K562 (cell line): Measurements from ENCODE around the gene RIPK3. TPM values are rescaled to one million over a fixed set of nuclear protein-coding genes. Genes with fewer than 3 reads are reported as not detected.
"Not testable (repeated sequence)": the region's sequence is repeated elsewhere in the genome, so short reads cannot be mapped to it uniquely, and the experiment has no call there.

Experiments used
- ATAC-seq: fragments of 200-7000 bp; cut with Tn5 transposase; 3 replicates; pipeline ENCODE4 v1.9.1; 2020; ENCODE audit warnings: moderate library complexity
- BruUV-seq: library from RNA; stranded (reverse); fragments of 400-500 nt; replicated peaks from 2 replicates; lab custom pipeline; 2021; lab: Mats Ljungman, UMichigan
- CTCF ChIA-PET: fragments of 300-600 bp; formaldehyde crosslinking; extraction: SDS; loops from one replicate; lab custom pipeline; 2021; ENCODE audit warnings: low intra/inter-chr PET ratio; lab: Yijun Ruan, JAX
- POLR2A ChIA-PET: fragments of 300-600, 350-650 bp; sonication (Branson Sonifier 250); formaldehyde crosslinking; extraction: SDS; loops from one replicate; lab custom pipeline; 2021; ENCODE audit warnings: antibody characterized with exemption, inconsistent platforms; lab: Yijun Ruan, JAX
- DNase-seq, 4 experiments: peaks; one replicate each; pipeline versions ENCODE4 v3.0.0 to v3.0.0-alpha.2; 2011 to 2018; ENCODE audit warnings: low spot score in 3 of 4, mixed read lengths in 3 of 4; ENCODE audit errors: extremely low read depth in 1 of 4
- FAIRE-seq: peaks from 2 replicates; lab custom pipeline; 2011; peaks lifted over from hg19 to GRCh38; lab: Jason Lieb, UNC
- H2AFZ ChIP-seq: 2 replicates; pipeline ENCODE4 v1.6.0; 2011; ENCODE audit warnings: low read depth, low read length, control low read depth, inconsistent platforms
- H3K27ac ChIP-seq: fragments of 200-600 bp; 3 replicates; pipeline ENCODE4 v1.8.0; 2011; ENCODE audit warnings: low read depth, mild to moderate bottlenecking, control low read depth, inconsistent platforms, low read length, moderate library complexity, mixed read lengths; ENCODE audit errors: extremely low read depth
- H3K27me3 ChIP-seq, 2 experiments: fragments of 300-600 bp in 1 of 2; 2 replicates in 1 of 2; 3 replicates in 1 of 2; pipeline versions ENCODE4 v1.6.0 to v1.8.0; 2011; ENCODE audit warnings: inconsistent platforms in 2 of 2, low read length in 2 of 2, mild to moderate bottlenecking in 1 of 2, mixed read lengths in 1 of 2, moderate library complexity in 1 of 2; ENCODE audit not compliant: control insufficient read depth in 2 of 2, insufficient read depth in 2 of 2
- H3K36me3 ChIP-seq: fragments of 300-600 bp; 3 replicates; pipeline ENCODE4 v1.8.0; 2011; ENCODE audit warnings: mild to moderate bottlenecking, low read length, inconsistent platforms; ENCODE audit not compliant: control insufficient read depth, insufficient read depth
- H3K4me1 ChIP-seq, 2 experiments: fragments of 200-600 bp in 1 of 2; replicated peaks in 1 of 2; 2 replicates in 1 of 2; 3 replicates in 1 of 2; pipeline versions ENCODE4 v1.5.1 to v1.8.0; 2011; ENCODE audit warnings: inconsistent platforms in 2 of 2, low read length in 2 of 2, mild to moderate bottlenecking in 1 of 2, mixed read lengths in 1 of 2, moderate library complexity in 1 of 2; ENCODE audit not compliant: control insufficient read depth in 2 of 2, insufficient read depth in 2 of 2
- H3K4me2 ChIP-seq: 2 replicates; pipeline ENCODE4 v1.6.1; 2011; ENCODE audit warnings: low read length, control low read depth, inconsistent platforms, mixed read lengths; ENCODE audit not compliant: insufficient read depth
- H3K4me3 ChIP-seq: fragments of 200-600 bp; sonication (generic), shearing (Covaris generic); 2 replicates; pipeline ENCODE4 v1.5.1; 2016; ENCODE audit warnings: control low read depth, inconsistent platforms
- H3K79me2 ChIP-seq: fragments of 200-600 bp; 3 replicates; pipeline ENCODE4 v1.8.0; 2011; ENCODE audit warnings: low read length, inconsistent platforms; ENCODE audit not compliant: control insufficient read depth, insufficient read depth
- H3K9ac ChIP-seq, 2 experiments: 2 replicates each; pipeline versions ENCODE4 v1.6.0 to v1.6.1; 2011; ENCODE audit warnings: low read depth in 2 of 2, low read length in 2 of 2, control low read depth in 1 of 2, inconsistent platforms in 1 of 2, mild to moderate bottlenecking in 1 of 2, mixed read lengths in 1 of 2; ENCODE audit not compliant: insufficient read depth in 1 of 2
- H3K9me1 ChIP-seq: one replicate; pipeline ENCODE4 v1.6.0; 2011; ENCODE audit warnings: inconsistent platforms, mild to moderate bottlenecking, low read length, moderate library complexity; ENCODE audit not compliant: control insufficient read depth, insufficient read depth
- H3K9me3 ChIP-seq: replicated peaks from 2 replicates; pipeline ENCODE4 v1.5.1; 2011; ENCODE audit warnings: low read depth, low read length, inconsistent platforms; ENCODE audit not compliant: control insufficient read depth, insufficient read depth
- H4K20me1 ChIP-seq: replicated peaks from 2 replicates; pipeline ENCODE4 v1.6.1; 2011; ENCODE audit warnings: low read length, inconsistent platforms, mixed read lengths; ENCODE audit not compliant: control insufficient read depth, insufficient read depth
- ATF1 ChIP-seq, 2 experiments: fragments of 450-650 bp in 1 of 2; IDR thresholded peaks; 2 replicates each; pipeline ENCODE4 v1.6.1; 2016; ENCODE audit warnings: missing compliant biosample characterization in 1 of 2, missing genetic modification characterization in 1 of 2
- CREB1 ChIP-seq, 2 experiments: sonication (generic) in 1 of 2; formaldehyde crosslinking in 1 of 2; IDR thresholded peaks; 2 replicates each; pipeline versions ENCODE4 v1.6.1 to v1.8.0; 2012 to 2022; ENCODE audit warnings: inconsistent platforms in 1 of 2, mild to moderate bottlenecking in 1 of 2, missing genetic modification reagents in 1 of 2, moderate library complexity in 1 of 2
- CREM ChIP-seq: IDR thresholded peaks from 2 replicates; pipeline ENCODE4 v1.6.1; 2014; ENCODE audit warnings: antibody characterized with exemption, low read depth
- FUS ChIP-seq: fragments of 200-400 bp; formaldehyde crosslinking; optimal IDR thresholded peaks from 2 replicates; pipeline ENCODE3; 2017; ENCODE audit warnings: low read depth, low read length
- STAG1 ChIP-seq: sonication (generic); formaldehyde crosslinking; IDR thresholded peaks from 2 replicates; pipeline ENCODE4 v1.5.0; 2020; ENCODE audit warnings: missing genetic modification reagents, borderline replicate concordance
- TEAD4 ChIP-seq, 2 experiments: sonication (generic) in 1 of 2; formaldehyde crosslinking in 1 of 2; IDR thresholded peaks; 2 replicates each; pipeline versions ENCODE4 v1.6.1 to v1.8.0; 2012 to 2022; ENCODE audit warnings: borderline replicate concordance in 1 of 2, inconsistent platforms in 1 of 2, low read length in 1 of 2, mild to moderate bottlenecking in 1 of 2, missing genetic modification reagents in 1 of 2
- ZBED1 ChIP-seq: IDR thresholded peaks from 2 replicates; pipeline ENCODE4 v1.6.1; 2014
- ZNF764 ChIP-seq: fragments of 250-450 bp; sonication (Bioruptor Pico); IDR thresholded peaks from 2 replicates; pipeline ENCODE4 v1.4.0; 2020; ENCODE audit warnings: low read depth, mild to moderate bottlenecking, moderate library complexity
- WGBS: fragments of 100-300 bp; shearing (Covaris generic); methylation state at CpG from one replicate; pipeline ENCODE4 v1.1.6; 2016; ENCODE audit warnings: low coverage, mixed read lengths; ENCODE audit not compliant: insufficient coverage; ENCODE audit errors: missing lambda C conversion rate; 5-methylcytosine and 5-hydroxymethylcytosine counted together
- in situ Hi-C: fragments of 300-500 bp; cut with MboI; formaldehyde crosslinking; loops from 4 replicates; pipeline ENCODE4 v1.15.0; 2018; ENCODE audit warnings: inconsistent platforms, mixed read lengths
- intact Hi-C: fragments of 100-400 bp; cut with micrococcal nuclease; formaldehyde crosslinking; loops from 2 replicates; pipeline ENCODE4 v1.14.2; 2022
- polyA plus RNA-seq, 8 experiments: library from polyadenylated mRNA; depleted of rRNA in 4 of 8; stranded (reverse) in 5 of 8; unstranded in 3 of 8; fragments of >200 nt; fragmentation: Nextera tagmentation in 2 of 8; fragmentation: Illumina TruSeq in 1 of 8; extraction: Ambion mirVana in 2 of 8; extraction: Trizol in 1 of 8; gene quantifications; 2 replicates each; pipeline versions ENCODE4 v1.2.1 to v1.2.3, GENCODE V29; 2011 to 2014; ENCODE audit warnings: inconsistent platforms in 1 of 8, missing spikeins in 1 of 8
- total RNA-seq, 7 experiments: library from RNA; depleted of rRNA in 6 of 7; stranded (reverse); fragments of >200 nt in 6 of 7; fragmentation: Illumina TruSeq in 2 of 7; extraction: Trizol in 2 of 7; gene quantifications; 2 replicates each; pipeline versions ENCODE4 v1.2.1 to v1.2.3, GENCODE V29; 2011 to 2021; ENCODE audit warnings: low replicate concordance in 1 of 7
- TF ChIP-seq, protein P1 (sequence below): fragments of 450-650 bp; formaldehyde crosslinking; IDR thresholded peaks from 2 replicates; pipeline ENCODE4 v1.4.0; 2020; ENCODE audit warnings: mild to moderate bottlenecking, moderate library complexity

Gene RIPK3
- total and polyA plus RNA-seq, 9 of the 15 experiments (the other 6 are each of a cell fraction or from before 2014, with no cell fraction given) = 0.03 to 0.43 (median 0.28) TPM; not detected in 3

DNA sequence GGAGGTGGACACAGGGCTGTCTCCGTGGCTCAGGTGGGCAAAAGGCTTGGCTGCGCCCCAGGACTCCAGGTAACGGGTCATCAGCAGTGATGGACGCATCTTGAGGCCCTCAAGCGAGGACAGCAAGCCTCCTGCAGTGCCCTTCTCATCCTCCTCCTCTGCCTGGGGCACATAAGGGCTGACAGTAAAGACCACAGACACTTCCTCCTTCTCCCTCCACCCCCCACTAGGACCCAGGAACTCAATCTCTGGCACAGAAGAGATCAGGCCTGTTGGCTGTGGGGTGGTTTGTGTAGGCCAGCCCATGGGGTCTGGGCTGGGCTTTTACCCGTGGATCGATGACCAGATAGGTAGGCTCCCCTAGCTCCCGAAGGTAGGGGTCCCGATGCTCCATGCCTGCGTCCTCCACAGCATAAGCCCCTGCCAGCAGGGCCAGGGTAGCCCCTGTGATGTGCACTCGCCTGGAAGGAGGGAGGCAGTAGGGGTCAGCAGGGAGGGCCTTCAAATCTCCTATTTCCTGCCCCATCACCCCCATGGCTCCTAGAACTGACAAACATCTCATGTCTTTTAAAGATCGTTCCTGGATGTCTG, 10.6 kb downstream of the RIPK3 start:
- BruUV-seq = no TSS peak
- 58% methylated on average over 11 of the region's 12 CpGs for WGBS
- intact Hi-C loops = no loop called here

DNA sequence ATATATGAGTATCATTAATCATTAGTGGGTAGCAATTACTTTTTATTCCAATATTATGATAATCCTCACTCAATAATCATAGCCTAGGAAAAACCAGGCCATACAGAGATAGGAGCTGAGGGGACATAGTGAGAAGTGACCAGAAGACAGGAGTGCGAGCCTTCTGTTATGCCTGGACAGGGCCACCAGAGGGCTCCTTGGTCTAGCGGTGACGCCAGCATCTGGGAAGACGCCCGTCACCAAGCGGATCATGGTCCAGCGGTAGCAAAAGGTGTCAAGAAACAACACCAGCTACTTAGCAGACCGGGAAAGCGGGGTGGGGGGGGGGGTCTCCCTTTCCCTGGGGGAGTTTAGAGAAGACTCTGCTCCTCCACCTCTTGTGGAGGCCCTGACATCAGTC, 11.9 kb downstream of the RIPK3 start:
- 0% methylated on average over 6 of the region's 9 CpGs for WGBS
- not testable (repeated sequence) for ATAC-seq; H3K4me3 ChIP-seq; H3K9me1 ChIP-seq; H4K20me1 ChIP-seq; H3K27me3 ChIP-seq; H3K9ac ChIP-seq; BruUV-seq; H3K4me2 ChIP-seq; H3K79me2 ChIP-seq; H3K9me3 ChIP-seq; H3K27ac ChIP-seq; H2AFZ ChIP-seq; H3K36me3 ChIP-seq; TF ChIP-seq CREB1 (IDR thresholded peaks at IDR 0.05); ATF1 (CRISPR knock-in tag; IDR thresholded peaks at IDR 0.05)
- intact Hi-C loops (loop anchor here (1.0 kb wide), 1 partner anchor 103 kb away; no protein-coding TSS in a partner anchor), in situ Hi-C loops (loop anchor here (25.0 kb wide), 1 partner anchor 359 kb away; no protein-coding TSS in a partner anchor)
- DNase-seq = peak in 1 of 4 experiments; percentile 37
- peak; percentile 75 for FAIRE-seq
- CTCF ChIA-PET = interaction anchor here (1.5 to 1.7 kb wide), 2 partner anchors 103 to 108 kb away, joined by 5 read pairs; no protein-coding TSS in a partner anchor
- peaks cover 5 to 20% of the 10 kb centered on the region in 2 experiments; a peak in 4 of 5 replicates for H3K4me1 ChIP-seq
- POLR2A ChIA-PET = interaction anchor here (1.1 to 1.3 kb wide), 2 partner anchors 104 to 109 kb away, joined by 3 to 6 read pairs; no protein-coding TSS in a partner anchor
- TF ChIP-seq CREB1 (CRISPR knock-in tag; IDR thresholded peaks at IDR 0.05) = peak; percentile 62; the same call in 1 of the 2 replicates
- peak; percentile 20; the same call in 1 of the 2 replicates for TF ChIP-seq STAG1 (CRISPR knock-in tag)
- TF ChIP-seq CREM = peak; percentile 75
- TF ChIP-seq, protein P1, sequence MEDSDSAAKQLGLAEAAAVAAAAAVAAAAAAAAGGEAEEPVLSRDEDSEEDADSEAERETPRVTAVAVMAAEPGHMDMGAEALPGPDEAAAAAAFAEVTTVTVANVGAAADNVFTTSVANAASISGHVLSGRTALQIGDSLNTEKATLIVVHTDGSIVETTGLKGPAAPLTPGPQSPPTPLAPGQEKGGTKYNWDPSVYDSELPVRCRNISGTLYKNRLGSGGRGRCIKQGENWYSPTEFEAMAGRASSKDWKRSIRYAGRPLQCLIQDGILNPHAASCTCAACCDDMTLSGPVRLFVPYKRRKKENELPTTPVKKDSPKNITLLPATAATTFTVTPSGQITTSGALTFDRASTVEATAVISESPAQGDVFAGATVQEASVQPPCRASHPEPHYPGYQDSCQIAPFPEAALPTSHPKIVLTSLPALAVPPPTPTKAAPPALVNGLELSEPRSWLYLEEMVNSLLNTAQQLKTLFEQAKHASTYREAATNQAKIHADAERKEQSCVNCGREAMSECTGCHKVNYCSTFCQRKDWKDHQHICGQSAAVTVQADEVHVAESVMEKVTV = 0 out of 2 replicates have a peak, but pooled peaks have one; percentile 10
- peak; percentile 57 for TF ChIP-seq ATF1 (tag; IDR thresholded peaks at IDR 0.05)

More for the DNA sequence above, 10.6 kb downstream of the RIPK3 start:
- DNase-seq (no peak), ATAC-seq (no peak), FAIRE-seq (no peak)
- no peak overlapping the region for H2AFZ ChIP-seq
- H3K4me3 ChIP-seq = no peak overlapping the region
- peaks cover 5 to 27% of the 10 kb centered on the region in 2 experiments; a peak in 4 of 5 replicates for H3K4me1 ChIP-seq
- TF ChIP-seq FUS (no peak), ZBED1 (no peak), ZNF764 (CRISPR knock-in tag) (no peak), TEAD4 (IDR thresholded peaks at IDR 0.05; ENCODE audit: low read length) (no peak), TEAD4 (CRISPR knock-in tag; IDR thresholded peaks at IDR 0.05; ENCODE audit: borderline replicate concordance) (no peak)
- H3K9me1 ChIP-seq = no peaks in the 10 kb centered on the region
- H3K9ac ChIP-seq = 0 out of 4 replicates have a peak overlapping the region, but pooled peaks of 1 of the 2 experiments have one; percentile 26
- no peak overlapping the region for H3K27ac ChIP-seq
- ChIA-PET CTCF (interaction anchor here (1.5 kb wide), 1 partner anchor 107 kb away, joined by 5 read pairs; no protein-coding TSS in a partner anchor), POLR2A (interaction anchor here (1.0 kb wide), 1 partner anchor 113 kb away, joined by 3 read pairs; no protein-coding TSS in a partner anchor)
- H3K4me2 ChIP-seq = no peak overlapping the region
- H3K79me2 ChIP-seq = no peaks in the 10 kb centered on the region
- no peaks in the 10 kb centered on the region for H3K36me3 ChIP-seq
- in situ Hi-C loops = loop anchor here (25.0 kb wide), 1 partner anchor 358 kb away; no protein-coding TSS in a partner anchor
- no peaks in the 10 kb centered on the region for H4K20me1 ChIP-seq
- no peaks in the 10 kb centered on the region for H3K27me3 ChIP-seq
- no peaks in the 10 kb centered on the region for H3K9me3 ChIP-seq
